GM12878 (cell line): Measurements from ENCODE around the gene FBXO17. TPM values are rescaled to one million over a fixed set of nuclear protein-coding genes. Genes with fewer than 3 reads are reported as not detected.

Experiments
- ATAC-seq: fragments of 200-7000 bp; cut with Tn5 transposase; 3 replicates; pipeline ENCODE4 v1.9.1; 2020; ENCODE audit warnings: mild to moderate bottlenecking, moderate library complexity
- BruUV-seq: library from RNA; stranded (reverse); fragments of 400-500 nt; replicated peaks from 2 replicates; lab custom pipeline; 2021; lab: Mats Ljungman, UMichigan
- CTCF ChIA-PET: fragments of 300-600 bp; sonication (Branson Sonifier 250); formaldehyde crosslinking; extraction: SDS; loops from one replicate; lab custom pipeline; 2021; ENCODE audit warnings: inconsistent platforms; lab: Yijun Ruan, JAX
- POLR2A ChIA-PET: fragments of 350-600 bp; formaldehyde crosslinking; extraction: SDS; loops from one replicate; lab custom pipeline; 2021; ENCODE audit warnings: inconsistent platforms; lab: Charles Lee
- RAD21 ChIA-PET: fragments of 300-600 bp; sonication (Branson Sonifier 250); formaldehyde crosslinking; loops from one replicate; lab custom pipeline; 2023; ENCODE audit warnings: antibody characterized with exemption; ENCODE audit not compliant: unreplicated experiment; lab: Charles Lee
- SMC1A ChIA-PET: fragments of 300-600 bp; sonication (Branson Sonifier 250); formaldehyde crosslinking; loops from one replicate; lab custom pipeline; 2023; ENCODE audit not compliant: unreplicated experiment, uncharacterized antibody; lab: Charles Lee
- DNase-seq: peaks from one replicate; pipeline ENCODE4 v3.0.0-alpha.2; 2011; ENCODE audit warnings: low read depth, low spot score
- FAIRE-seq: peaks from 3 replicates; lab custom pipeline; 2011; peaks lifted over from hg19 to GRCh38; lab: Jason Lieb, UNC
- H2AFZ ChIP-seq: 2 replicates; pipeline ENCODE4 v1.6.0; 2011; ENCODE audit warnings: low read depth, low read length, control low read depth; ENCODE audit not compliant: control insufficient read depth
- H3K27ac ChIP-seq: 2 replicates; pipeline ENCODE4 v1.5.1; 2011; ENCODE audit warnings: control low read depth; ENCODE audit not compliant: control insufficient read depth, insufficient read depth
- H3K27me3 ChIP-seq, 2 experiments: replicated peaks in 1 of 2; 2 replicates each; pipeline versions ENCODE4 v1.6.0 to v1.6.1; 2011; ENCODE audit warnings: low read length in 1 of 2; ENCODE audit not compliant: control insufficient read depth in 2 of 2, insufficient read depth in 2 of 2
- H3K36me3 ChIP-seq, 2 experiments: 2 replicates each; pipeline ENCODE4 v1.5.1; 2011; ENCODE audit warnings: low read length in 1 of 2; ENCODE audit not compliant: control insufficient read depth in 2 of 2, insufficient read depth in 2 of 2
- H3K4me1 ChIP-seq: 2 replicates; pipeline ENCODE4 v1.6.1; 2011; ENCODE audit warnings: mild to moderate bottlenecking, low read length, moderate library complexity, mixed read lengths; ENCODE audit not compliant: control insufficient read depth, insufficient read depth
- H3K4me2 ChIP-seq: 2 replicates; pipeline ENCODE4 v1.6.0; 2011; ENCODE audit warnings: control low read depth; ENCODE audit not compliant: control insufficient read depth, insufficient read depth
- H3K4me3 ChIP-seq: fragments of 200-600 bp; sonication (generic); 2 replicates; pipeline ENCODE4 v1.5.1; 2016
- H3K79me2 ChIP-seq: 2 replicates; pipeline ENCODE4 v1.6.0; 2011; ENCODE audit warnings: low read length; ENCODE audit not compliant: control insufficient read depth, insufficient read depth
- H3K9ac ChIP-seq: 2 replicates; pipeline ENCODE4 v1.8.0; 2011; ENCODE audit warnings: low read length, control low read depth, mixed read lengths; ENCODE audit not compliant: control insufficient read depth, insufficient read depth
- H3K9me3 ChIP-seq: replicated peaks from 3 replicates; pipeline ENCODE4 v1.5.1; 2011; ENCODE audit warnings: mild to moderate bottlenecking, low read length; ENCODE audit not compliant: control insufficient read depth, insufficient read depth
- H4K20me1 ChIP-seq: 2 replicates; pipeline ENCODE4 v1.6.0; 2011; ENCODE audit not compliant: control insufficient read depth, insufficient read depth
- CHD2 ChIP-seq: IDR thresholded peaks from 2 replicates; pipeline ENCODE4 v1.6.1; 2011; ENCODE audit warnings: low read depth, low read length, improper control_type of control experiment, borderline replicate concordance
- EED ChIP-seq: sonication (generic); IDR thresholded peaks from 2 replicates; pipeline ENCODE4 v1.6.1; 2016; ENCODE audit warnings: antibody characterized with exemption, low read depth
- MYC ChIP-seq: IDR thresholded peaks from 2 replicates; pipeline ENCODE4 v1.6.1; 2011; ENCODE audit warnings: mild to moderate bottlenecking, low read length, moderate library complexity, inconsistent platforms; ENCODE audit not compliant: insufficient read depth, insufficient replicate concordance, insufficient read length, severe bottlenecking
- SIX5 ChIP-seq: IDR thresholded peaks from 2 replicates; pipeline ENCODE4 v1.6.1; 2011; ENCODE audit warnings: mild to moderate bottlenecking, low read depth, low read length, moderate library complexity; ENCODE audit not compliant: severe bottlenecking
- SRF ChIP-seq, 2 experiments: IDR thresholded peaks; 2 replicates each; pipeline ENCODE4 v1.6.1; 2011; ENCODE audit warnings: low read depth in 2 of 2, low read length in 2 of 2, mild to moderate bottlenecking in 1 of 2, moderate library complexity in 1 of 2
- STAT1 ChIP-seq: fragments of 450-650 bp; conservative IDR thresholded peaks from 2 replicates; pipeline ENCODE4 v1.6.1; 2014; ENCODE audit warnings: antibody characterized with exemption, mild to moderate bottlenecking
- ZNF384 ChIP-seq: IDR thresholded peaks from 2 replicates; pipeline ENCODE4 v1.6.1; 2012; ENCODE audit warnings: low read depth, mild to moderate bottlenecking, low read length, improper control_type of control experiment, borderline replicate concordance
- ZSCAN29 ChIP-seq: fragments of 450-650 bp; IDR thresholded peaks from 2 replicates; pipeline ENCODE4 v1.6.1; 2017; ENCODE audit warnings: mild to moderate bottlenecking, moderate library complexity
- WGBS: methylation state at CpG from one replicate; pipeline ENCODE4 v1.1.6; 2016; ENCODE audit warnings: low lambda C conversion rate; ENCODE audit not compliant: insufficient replicate concordance, insufficient coverage; ENCODE audit errors: missing lambda C conversion rate; 5-methylcytosine and 5-hydroxymethylcytosine counted together
- in situ Hi-C: fragments of 300-500 bp; cut with MboI; formaldehyde crosslinking; loops from 9 replicates; pipeline ENCODE4 v1.14.3; 2018; ENCODE audit warnings: mixed read lengths
- intact Hi-C: fragments of 100-400 bp; cut with micrococcal nuclease; formaldehyde crosslinking; loops from one replicate; pipeline ENCODE4 v1.14.2; 2022; ENCODE audit not compliant: unreplicated experiment
- polyA plus RNA-seq, 11 experiments: library from polyadenylated mRNA; depleted of rRNA in 4 of 11; unstranded in 6 of 11; stranded (reverse) in 5 of 11; fragments of >200 nt; fragmentation: Nextera tagmentation in 4 of 11; fragmentation: Illumina TruSeq in 1 of 11; extraction: Ambion mirVana in 4 of 11; extraction: Trizol in 1 of 11; gene quantifications; 1 replicate in 1 of 11; 2 replicates in 10 of 11; pipeline versions ENCODE4 v1.2.1 to v1.2.3, GENCODE V29; 2011 to 2016; ENCODE audit warnings: inconsistent platforms in 2 of 11, missing spikeins in 2 of 11, low read depth in 1 of 11
- total RNA-seq, 4 experiments: library from RNA; depleted of rRNA in 3 of 4; stranded (reverse); fragments of >200 nt in 3 of 4; fragmentation: Illumina TruSeq in 1 of 4; extraction: Trizol in 1 of 4; gene quantifications; 2 replicates each; pipeline versions ENCODE4 v1.2.1 to v1.2.3, GENCODE V29; 2013 to 2021
- TF ChIP-seq, protein P1 (sequence below): IDR thresholded peaks from 2 replicates; pipeline ENCODE4 v1.6.1; 2011; ENCODE audit warnings: borderline replicate concordance, low read depth, mild to moderate bottlenecking, moderate library complexity, low read length; ENCODE audit not compliant: insufficient read depth, poor library complexity, severe bottlenecking
- TF ChIP-seq, protein P2 (sequence below): fragments of 450-650 bp; IDR thresholded peaks from 2 replicates; pipeline ENCODE4 v1.6.1; 2017; ENCODE audit warnings: antibody characterized with exemption, mild to moderate bottlenecking, moderate library complexity
- TF ChIP-seq, protein P3 (sequence below): IDR thresholded peaks from 2 replicates; pipeline ENCODE4 v1.6.1; 2012; ENCODE audit warnings: low read length, inconsistent platforms
- TF ChIP-seq, protein P4 (sequence below): fragments of 450-650 bp; IDR thresholded peaks from 2 replicates; pipeline ENCODE4 v1.6.1; 2017; ENCODE audit warnings: mild to moderate bottlenecking, low read depth, inconsistent platforms; ENCODE audit not compliant: poor library complexity, severe bottlenecking
- TF ChIP-seq, protein P5 (sequence below), 3 experiments: IDR thresholded peaks in 2 of 3; conservative IDR thresholded peaks in 1 of 3; 2 replicates each; pipeline ENCODE4 v1.5.1; 2011; ENCODE audit warnings: low read depth in 3 of 3, low read length in 3 of 3, mild to moderate bottlenecking in 3 of 3, control low read depth in 2 of 3, moderate library complexity in 2 of 3, inconsistent platforms in 1 of 3, mixed read lengths in 1 of 3; ENCODE audit not compliant: control insufficient read depth in 2 of 3, insufficient read depth in 1 of 3; ENCODE audit errors: extremely low read depth in 1 of 3

The FBXO17 gene
- total and polyA plus RNA-seq, 10 of the 15 experiments (the other 5 are each of a cell fraction or from before 2014, with no cell fraction given), result 2.2 to 11.1 (median 5.3) TPM

DNA sequence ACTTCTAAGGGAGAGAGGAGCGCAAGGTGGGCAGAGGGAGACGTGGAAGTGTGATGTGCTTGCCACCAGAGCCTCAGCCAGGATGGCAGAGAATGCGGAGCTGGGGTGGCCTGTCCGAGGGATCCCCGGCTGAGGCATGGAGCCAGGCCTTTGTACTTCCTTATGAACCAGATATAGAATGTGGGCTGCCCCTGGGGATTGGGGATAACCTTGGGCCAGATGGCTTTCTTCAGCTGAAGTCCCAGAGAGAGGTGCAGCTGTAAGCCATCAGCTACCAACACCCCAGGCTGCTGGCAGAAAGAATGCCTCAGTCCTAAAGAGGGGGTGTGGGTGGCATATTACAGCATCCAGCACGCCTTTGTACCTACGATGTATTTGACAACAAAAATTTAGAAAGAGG lies 25.5 kb upstream of the FBXO17 start:
- H3K27me3 ChIP-seq, result no peaks in the 10 kb centered on the region
- H3K27ac ChIP-seq, result no peak overlapping the region
- POLR2A ChIA-PET, result no interaction called here
- SMC1A ChIA-PET, result interaction anchor here (1.1 kb wide), 1 partner anchor 24 kb away, joined by 3 read pairs; no protein-coding TSS in a partner anchor
- H3K9ac ChIP-seq, result no peak overlapping the region
- no peak for FAIRE-seq
- no peak overlapping the region for H3K4me2 ChIP-seq
- H3K36me3 ChIP-seq, result no peaks in the 10 kb centered on the region
- CTCF ChIA-PET, result interaction anchor here (0.9 to 1.3 kb wide), 3 partner anchors 12 to 30 kb away, joined by 3 to 4 read pairs (median 3); no protein-coding TSS in a partner anchor
- no peak for ATAC-seq
- H4K20me1 ChIP-seq, result no peaks in the 10 kb centered on the region
- in situ Hi-C loops, result no loop called here
- H2AFZ ChIP-seq, result no peak overlapping the region
- H3K79me2 ChIP-seq, result no peaks in the 10 kb centered on the region
- BruUV-seq, result no TSS peak
- no peak for DNase-seq
- RAD21 ChIA-PET, result no interaction called here
- H3K4me1 ChIP-seq, result peaks cover 12% of the 10 kb centered on the region
- intact Hi-C loops, result no loop called here
- WGBS, result 53% methylated on average over 7 of the region's 7 CpGs
- no peak overlapping the region for H3K4me3 ChIP-seq
- H3K9me3 ChIP-seq, result no peaks in the 10 kb centered on the region; the same call in 2 of the 3 replicates
- TF ChIP-seq MYC (no peak), SIX5 (no peak), SRF (IDR thresholded peaks at IDR 0.05; ENCODE audit: low read depth in 2 of 2, low read length in 2 of 2) (no peak), ZSCAN29 (no peak), EED (no peak), ZNF384 (no peak), CHD2 (no peak), STAT1 (no peak)
- TF ChIP-seq, protein P1, sequence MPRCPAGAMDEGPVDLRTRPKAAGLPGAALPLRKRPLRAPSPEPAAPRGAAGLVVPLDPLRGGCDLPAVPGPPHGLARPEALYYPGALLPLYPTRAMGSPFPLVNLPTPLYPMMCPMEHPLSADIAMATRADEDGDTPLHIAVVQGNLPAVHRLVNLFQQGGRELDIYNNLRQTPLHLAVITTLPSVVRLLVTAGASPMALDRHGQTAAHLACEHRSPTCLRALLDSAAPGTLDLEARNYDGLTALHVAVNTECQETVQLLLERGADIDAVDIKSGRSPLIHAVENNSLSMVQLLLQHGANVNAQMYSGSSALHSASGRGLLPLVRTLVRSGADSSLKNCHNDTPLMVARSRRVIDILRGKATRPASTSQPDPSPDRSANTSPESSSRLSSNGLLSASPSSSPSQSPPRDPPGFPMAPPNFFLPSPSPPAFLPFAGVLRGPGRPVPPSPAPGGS, result no peak
- TF ChIP-seq, protein P2, sequence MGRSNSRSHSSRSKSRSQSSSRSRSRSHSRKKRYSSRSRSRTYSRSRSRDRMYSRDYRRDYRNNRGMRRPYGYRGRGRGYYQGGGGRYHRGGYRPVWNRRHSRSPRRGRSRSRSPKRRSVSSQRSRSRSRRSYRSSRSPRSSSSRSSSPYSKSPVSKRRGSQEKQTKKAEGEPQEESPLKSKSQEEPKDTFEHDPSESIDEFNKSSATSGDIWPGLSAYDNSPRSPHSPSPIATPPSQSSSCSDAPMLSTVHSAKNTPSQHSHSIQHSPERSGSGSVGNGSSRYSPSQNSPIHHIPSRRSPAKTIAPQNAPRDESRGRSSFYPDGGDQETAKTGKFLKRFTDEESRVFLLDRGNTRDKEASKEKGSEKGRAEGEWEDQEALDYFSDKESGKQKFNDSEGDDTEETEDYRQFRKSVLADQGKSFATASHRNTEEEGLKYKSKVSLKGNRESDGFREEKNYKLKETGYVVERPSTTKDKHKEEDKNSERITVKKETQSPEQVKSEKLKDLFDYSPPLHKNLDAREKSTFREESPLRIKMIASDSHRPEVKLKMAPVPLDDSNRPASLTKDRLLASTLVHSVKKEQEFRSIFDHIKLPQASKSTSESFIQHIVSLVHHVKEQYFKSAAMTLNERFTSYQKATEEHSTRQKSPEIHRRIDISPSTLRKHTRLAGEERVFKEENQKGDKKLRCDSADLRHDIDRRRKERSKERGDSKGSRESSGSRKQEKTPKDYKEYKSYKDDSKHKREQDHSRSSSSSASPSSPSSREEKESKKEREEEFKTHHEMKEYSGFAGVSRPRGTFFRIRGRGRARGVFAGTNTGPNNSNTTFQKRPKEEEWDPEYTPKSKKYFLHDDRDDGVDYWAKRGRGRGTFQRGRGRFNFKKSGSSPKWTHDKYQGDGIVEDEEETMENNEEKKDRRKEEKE, result no peak
- TF ChIP-seq, protein P3, sequence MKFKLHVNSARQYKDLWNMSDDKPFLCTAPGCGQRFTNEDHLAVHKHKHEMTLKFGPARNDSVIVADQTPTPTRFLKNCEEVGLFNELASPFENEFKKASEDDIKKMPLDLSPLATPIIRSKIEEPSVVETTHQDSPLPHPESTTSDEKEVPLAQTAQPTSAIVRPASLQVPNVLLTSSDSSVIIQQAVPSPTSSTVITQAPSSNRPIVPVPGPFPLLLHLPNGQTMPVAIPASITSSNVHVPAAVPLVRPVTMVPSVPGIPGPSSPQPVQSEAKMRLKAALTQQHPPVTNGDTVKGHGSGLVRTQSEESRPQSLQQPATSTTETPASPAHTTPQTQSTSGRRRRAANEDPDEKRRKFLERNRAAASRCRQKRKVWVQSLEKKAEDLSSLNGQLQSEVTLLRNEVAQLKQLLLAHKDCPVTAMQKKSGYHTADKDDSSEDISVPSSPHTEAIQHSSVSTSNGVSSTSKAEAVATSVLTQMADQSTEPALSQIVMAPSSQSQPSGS, result no peak
- TF ChIP-seq, protein P4, sequence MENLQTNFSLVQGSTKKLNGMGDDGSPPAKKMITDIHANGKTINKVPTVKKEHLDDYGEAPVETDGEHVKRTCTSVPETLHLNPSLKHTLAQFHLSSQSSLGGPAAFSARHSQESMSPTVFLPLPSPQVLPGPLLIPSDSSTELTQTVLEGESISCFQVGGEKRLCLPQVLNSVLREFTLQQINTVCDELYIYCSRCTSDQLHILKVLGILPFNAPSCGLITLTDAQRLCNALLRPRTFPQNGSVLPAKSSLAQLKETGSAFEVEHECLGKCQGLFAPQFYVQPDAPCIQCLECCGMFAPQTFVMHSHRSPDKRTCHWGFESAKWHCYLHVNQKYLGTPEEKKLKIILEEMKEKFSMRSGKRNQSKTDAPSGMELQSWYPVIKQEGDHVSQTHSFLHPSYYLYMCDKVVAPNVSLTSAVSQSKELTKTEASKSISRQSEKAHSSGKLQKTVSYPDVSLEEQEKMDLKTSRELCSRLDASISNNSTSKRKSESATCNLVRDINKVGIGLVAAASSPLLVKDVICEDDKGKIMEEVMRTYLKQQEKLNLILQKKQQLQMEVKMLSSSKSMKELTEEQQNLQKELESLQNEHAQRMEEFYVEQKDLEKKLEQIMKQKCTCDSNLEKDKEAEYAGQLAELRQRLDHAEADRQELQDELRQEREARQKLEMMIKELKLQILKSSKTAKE, result no peak
- TF ChIP-seq, protein P5, sequence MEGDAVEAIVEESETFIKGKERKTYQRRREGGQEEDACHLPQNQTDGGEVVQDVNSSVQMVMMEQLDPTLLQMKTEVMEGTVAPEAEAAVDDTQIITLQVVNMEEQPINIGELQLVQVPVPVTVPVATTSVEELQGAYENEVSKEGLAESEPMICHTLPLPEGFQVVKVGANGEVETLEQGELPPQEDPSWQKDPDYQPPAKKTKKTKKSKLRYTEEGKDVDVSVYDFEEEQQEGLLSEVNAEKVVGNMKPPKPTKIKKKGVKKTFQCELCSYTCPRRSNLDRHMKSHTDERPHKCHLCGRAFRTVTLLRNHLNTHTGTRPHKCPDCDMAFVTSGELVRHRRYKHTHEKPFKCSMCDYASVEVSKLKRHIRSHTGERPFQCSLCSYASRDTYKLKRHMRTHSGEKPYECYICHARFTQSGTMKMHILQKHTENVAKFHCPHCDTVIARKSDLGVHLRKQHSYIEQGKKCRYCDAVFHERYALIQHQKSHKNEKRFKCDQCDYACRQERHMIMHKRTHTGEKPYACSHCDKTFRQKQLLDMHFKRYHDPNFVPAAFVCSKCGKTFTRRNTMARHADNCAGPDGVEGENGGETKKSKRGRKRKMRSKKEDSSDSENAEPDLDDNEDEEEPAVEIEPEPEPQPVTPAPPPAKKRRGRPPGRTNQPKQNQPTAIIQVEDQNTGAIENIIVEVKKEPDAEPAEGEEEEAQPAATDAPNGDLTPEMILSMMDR (IDR thresholded peaks at IDR 0.05 in 2 of 3, conservative IDR thresholded peaks at IDR 0.05 in 1 of 3; ENCODE audit: control insufficient read depth in 2 of 3, extremely low read depth in 1 of 3, insufficient read depth in 1 of 3, low read depth in 3 of 3, low read length in 3 of 3), result no peak
